Calu3 (cell line): Measurements from ENCODE around the gene SF3B2. TPM values are rescaled to one million over a fixed set of nuclear protein-coding genes. Genes with fewer than 3 reads are reported as not detected.

Source experiments
- BruUV-seq: library from RNA; stranded (reverse); fragments of 400-500 nt; replicated peaks from 2 replicates; lab custom pipeline; 2021; lab: Mats Ljungman, UMichigan
- CTCF ChIA-PET: fragments of 300-600 bp; sonication (Branson Sonifier 250); formaldehyde crosslinking; loops from one replicate; lab custom pipeline; 2022; ENCODE audit warnings: antibody characterized with exemption; lab: Charles Lee
- DNase-seq: peaks from one replicate; pipeline ENCODE4 v3.0.0; 2022
- H3K27ac Mint-ChIP-seq: one replicate; pipeline ENCODE4 v1.8.0; 2022; ENCODE audit warnings: mixed read lengths; ENCODE audit not compliant: unreplicated experiment
- H3K27me3 Mint-ChIP-seq: one replicate; pipeline ENCODE4 v1.8.0; 2022; ENCODE audit warnings: mixed read lengths; ENCODE audit not compliant: unreplicated experiment
- H3K36me3 Mint-ChIP-seq: one replicate; pipeline ENCODE4 v1.8.0; 2022; ENCODE audit warnings: mild to moderate bottlenecking, moderate library complexity, mixed read lengths; ENCODE audit not compliant: insufficient read depth, unreplicated experiment
- H3K4me1 Mint-ChIP-seq: one replicate; pipeline ENCODE4 v1.8.0; 2022; ENCODE audit warnings: mild to moderate bottlenecking, low read depth, mixed read lengths; ENCODE audit not compliant: unreplicated experiment
- H3K4me3 Mint-ChIP-seq: one replicate; pipeline ENCODE4 v1.8.0; 2022; ENCODE audit warnings: mild to moderate bottlenecking, low read depth, moderate library complexity, mixed read lengths; ENCODE audit not compliant: unreplicated experiment
- H3K9me3 Mint-ChIP-seq: one replicate; pipeline ENCODE4 v1.8.0; 2022; ENCODE audit warnings: low read depth, mixed read lengths; ENCODE audit not compliant: unreplicated experiment
- CTCF ChIP-seq: fragments of 200-600 bp; IDR thresholded peaks from one replicate; pipeline ENCODE4 v1.8.0; 2022; ENCODE audit warnings: antibody characterized with exemption; ENCODE audit not compliant: unreplicated experiment
- intact Hi-C: fragments of 100-400 bp; cut with micrococcal nuclease; formaldehyde crosslinking; loops from one replicate; pipeline ENCODE4 v1.10.0; 2022; ENCODE audit not compliant: unreplicated experiment
- total RNA-seq: library from RNA; stranded (reverse); gene quantifications from 2 replicates; pipeline ENCODE4 v1.2.3, GENCODE V29; 2022

SF3B2 gene
- total RNA-seq, 1 experiment from 2014 or later = 173 TPM

DNA sequence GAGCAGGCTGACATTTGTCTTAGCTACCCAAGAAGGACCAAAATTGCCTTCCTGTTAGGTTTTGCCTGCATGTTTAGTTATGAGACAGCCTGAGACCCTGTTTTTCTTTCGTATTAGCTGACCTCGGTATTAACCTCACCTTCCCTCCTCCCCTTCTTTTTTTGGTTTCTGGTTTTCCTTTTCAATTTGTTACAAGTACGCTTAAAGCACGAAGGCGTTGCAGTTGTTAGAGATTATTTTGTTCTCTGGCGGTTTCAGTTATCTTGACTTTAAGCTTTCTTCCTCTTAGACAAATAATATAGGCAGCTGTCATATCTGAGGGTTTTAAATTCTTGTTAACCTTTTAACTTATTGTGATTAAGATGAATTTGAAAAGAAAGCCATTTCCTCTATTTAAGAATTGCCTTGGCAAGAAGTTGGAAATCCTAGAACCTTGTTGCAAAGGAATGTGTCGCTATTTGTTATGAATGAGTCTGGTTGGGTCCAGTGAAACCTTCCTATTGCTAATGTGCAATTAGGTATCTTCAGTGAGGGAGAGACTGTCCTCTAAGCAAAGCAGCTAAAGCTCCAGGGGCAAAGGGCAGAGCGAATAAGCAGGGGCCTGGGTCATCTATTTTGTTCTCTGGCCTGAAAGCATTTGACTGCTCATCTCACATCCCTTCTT lies 63.6 kb downstream of the SF3B2 start:
- no TSS peak for BruUV-seq
- no peaks in the 10 kb centered on the region for H3K36me3 Mint-ChIP-seq
- intact Hi-C loops = loop anchor here (5.0 to 10.0 kb wide), 2 partner anchors 33 to 69 kb away; no protein-coding TSS in a partner anchor
- no peak for DNase-seq
- no peaks in the 10 kb centered on the region for H3K9me3 Mint-ChIP-seq
- no peak overlapping the region for H3K27ac Mint-ChIP-seq
- H3K4me1 Mint-ChIP-seq = peaks cover 53% of the 10 kb centered on the region
- H3K27me3 Mint-ChIP-seq = no peaks in the 10 kb centered on the region
- CTCF ChIA-PET = interaction anchor here (0.7 kb wide), 1 partner anchor 15 kb away, joined by 3 read pairs; no protein-coding TSS in a partner anchor
- no peak overlapping the region for H3K4me3 Mint-ChIP-seq
- TF ChIP-seq CTCF = no peak

DNA sequence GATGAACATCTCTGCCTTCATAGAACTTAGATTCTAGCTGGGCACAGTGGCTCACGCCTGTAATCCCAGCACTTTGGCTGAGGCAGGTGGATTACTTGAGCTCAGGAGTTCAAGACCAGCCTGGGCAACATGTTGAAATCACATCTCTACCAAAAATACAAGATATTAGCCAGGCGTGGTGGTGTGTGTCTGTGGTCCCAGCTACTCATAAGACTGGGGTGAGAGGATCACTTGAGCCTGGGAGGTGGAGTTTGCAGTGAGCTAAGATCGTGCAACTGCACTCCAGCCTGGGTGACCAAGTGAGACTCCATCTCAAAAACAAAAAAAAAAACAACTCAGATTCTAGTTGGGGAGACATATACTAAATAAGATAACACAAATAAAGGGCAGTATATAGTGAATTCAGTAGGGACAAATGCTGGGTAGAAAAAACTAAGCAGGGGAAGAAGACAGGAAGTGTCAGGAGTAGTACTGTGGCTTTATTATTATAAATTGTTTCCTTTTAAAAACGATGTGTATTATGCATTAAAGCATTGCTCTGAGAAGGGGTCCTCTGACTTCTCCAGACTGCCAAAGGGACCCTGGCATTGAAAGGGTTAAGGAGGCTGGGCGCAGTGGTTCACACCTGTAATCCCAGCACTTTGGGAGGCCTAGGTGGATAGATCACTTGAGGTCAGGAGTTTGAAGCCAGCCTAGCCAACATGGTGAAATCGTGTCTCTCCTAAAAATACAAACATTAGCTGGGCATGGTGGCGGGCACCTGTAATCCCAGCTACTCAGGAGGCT lies 64.6 kb downstream of the SF3B2 start:
- Mint-ChIP-seq H3K27me3 (no peaks in the 10 kb centered on the region), H3K9me3 (no peaks in the 10 kb centered on the region), H3K4me3 (no peak overlapping the region), H3K27ac (no peak overlapping the region), H3K36me3 (no peaks in the 10 kb centered on the region), H3K4me1 (peaks cover 44% of the 10 kb centered on the region)
- CTCF ChIA-PET = interaction anchor here (0.7 kb wide), 2 partner anchors 14 to 64 kb away, joined by 3 to 4 read pairs; partner anchors contain the start of gene SF3B2
- no peak for DNase-seq
- no TSS peak for BruUV-seq
- TF ChIP-seq CTCF = no peak
- intact Hi-C loops = loop anchor here (5.0 to 10.0 kb wide), 2 partner anchors 34 to 68 kb away; no protein-coding TSS in a partner anchor

- no peak for TF ChIP-seq CTCF
- Mint-ChIP-seq H3K36me3 (no peaks in the 10 kb centered on the region), H3K27me3 (no peaks in the 10 kb centered on the region), H3K4me3 (no peak overlapping the region), H3K4me1 (peaks cover 23% of the 10 kb centered on the region), H3K9me3 (no peaks in the 10 kb centered on the region), H3K27ac (no peak overlapping the region)
- intact Hi-C loops = loop anchor here (1.0 to 10.0 kb wide), 3 partner anchors 37 to 66 kb away; no protein-coding TSS in a partner anchor
- DNase-seq = no peak
- no TSS peak for BruUV-seq
- CTCF ChIA-PET = interaction anchor here (0.6 to 1.3 kb wide), 8 partner anchors 14 to 332 kb away, joined by 3 to 10 read pairs (median 3); partner anchors contain the start of gene OVOL1
Observed at GRCh38 chr11:66118847-66119246, 66.7 kb downstream of the SF3B2 start.

Other genes starting within 250 kb of the SF3B2 start
- not detected in 2 replicates for gene SNX32, start 218.4 kb upstream of the SF3B2 start, total RNA-seq
- 955 and 963 TPM in 2 replicates for gene CFL1, start 194.2 kb upstream of the SF3B2 start, total RNA-seq
- gene MUS81, start 191.9 kb upstream of the SF3B2 start, total RNA-seq = 50.8 and 67.6 TPM in 2 replicates
- gene EFEMP2, start 179.6 kb upstream of the SF3B2 start, total RNA-seq = 3.4 and 3.8 TPM in 2 replicates
- gene CTSW, start 172.5 kb upstream of the SF3B2 start, total RNA-seq = not detected in 2 replicates
- 75.8 and 79.2 TPM in 2 replicates for gene FIBP, start 163.9 kb upstream of the SF3B2 start, total RNA-seq
- 26.6 and 30.2 TPM in 2 replicates for gene CCDC85B, start 161.7 kb upstream of the SF3B2 start, total RNA-seq
- gene FOSL1, start 152.0 kb upstream of the SF3B2 start, total RNA-seq = 69.8 and 76.1 TPM in 2 replicates
- 25.9 and 27.4 TPM in 2 replicates for gene C11orf68, start 133.3 kb upstream of the SF3B2 start, total RNA-seq
- 106 and 114 TPM in 2 replicates for gene DRAP1, start 132.9 kb upstream of the SF3B2 start, total RNA-seq
- gene TSGA10IP, start 106.9 kb upstream of the SF3B2 start, total RNA-seq = not detected in 2 replicates
- 47.2 and 48.3 TPM in 2 replicates for gene SART1, start 90.6 kb upstream of the SF3B2 start, total RNA-seq
- 55.1 and 61.1 TPM in 2 replicates for gene EIF1AD, start 50.2 kb upstream of the SF3B2 start, total RNA-seq
- 248 and 266 TPM in 2 replicates for gene BANF1, start 49.9 kb upstream of the SF3B2 start, total RNA-seq
- 21.5 and 27.2 TPM in 2 replicates for gene CST6, start 40.4 kb upstream of the SF3B2 start, total RNA-seq
- gene CATSPER1, start 25.9 kb upstream of the SF3B2 start, total RNA-seq = 1.0 and 2.6 TPM in 2 replicates
- not detected in 2 replicates for gene GAL3ST3, start 3.2 kb upstream of the SF3B2 start, total RNA-seq
- gene PACS1, start 17.9 kb downstream of the SF3B2 start, total RNA-seq = 44.7 and 47.9 TPM in 2 replicates
- gene KLC2, start 205.3 kb downstream of the SF3B2 start, total RNA-seq = 41.7 and 46.7 TPM in 2 replicates
- gene RAB1B, start 216.3 kb downstream of the SF3B2 start, total RNA-seq = 144 and 146 TPM in 2 replicates
- gene CNIH2, start 225.8 kb downstream of the SF3B2 start, total RNA-seq = 2.9 and 3.5 TPM in 2 replicates
- 98.8 and 106 TPM in 2 replicates for gene YIF1A, start 236.8 kb downstream of the SF3B2 start, total RNA-seq
- gene TMEM151A, start 239.5 kb downstream of the SF3B2 start, total RNA-seq = 1.4 and 3.0 TPM in 2 replicates